GM12872 (cell line): ENCODE measurements around the gene MRAS.

ENCODE experiments used
- CTCF ChIP-seq: IDR thresholded peaks from 3 replicates; pipeline ENCODE4 v1.5.1; 2011; ENCODE audit warnings: low read depth, mild to moderate bottlenecking, low read length, moderate library complexity; ENCODE audit not compliant: insufficient read depth

Gene MRAS

GRCh38 chr3:138384531-138384930 is 36.2 kb downstream of the MRAS start:
- TF ChIP-seq CTCF, result no peak

DNA sequence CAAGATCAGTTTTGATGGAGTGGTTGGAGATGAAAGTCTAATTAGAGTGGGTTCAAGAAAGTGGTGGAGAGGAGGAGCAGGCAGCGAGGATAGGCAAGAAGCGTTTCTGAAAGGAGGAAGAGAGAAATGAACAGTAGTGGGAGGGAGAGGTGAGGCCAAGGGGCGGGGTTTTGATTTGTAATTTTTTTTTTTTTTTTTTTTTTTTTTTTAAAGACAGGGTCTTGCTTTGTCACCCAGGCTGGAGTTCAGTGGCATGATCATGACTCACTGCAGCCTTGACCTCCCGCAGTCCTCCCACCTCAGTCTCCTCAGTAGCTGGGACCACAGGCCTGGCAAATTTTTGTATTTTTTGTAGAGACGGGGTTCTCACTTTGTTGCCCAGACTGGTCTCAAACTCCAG is 36.6 kb downstream of the MRAS start:
- TF ChIP-seq CTCF, result no peak

DNA sequence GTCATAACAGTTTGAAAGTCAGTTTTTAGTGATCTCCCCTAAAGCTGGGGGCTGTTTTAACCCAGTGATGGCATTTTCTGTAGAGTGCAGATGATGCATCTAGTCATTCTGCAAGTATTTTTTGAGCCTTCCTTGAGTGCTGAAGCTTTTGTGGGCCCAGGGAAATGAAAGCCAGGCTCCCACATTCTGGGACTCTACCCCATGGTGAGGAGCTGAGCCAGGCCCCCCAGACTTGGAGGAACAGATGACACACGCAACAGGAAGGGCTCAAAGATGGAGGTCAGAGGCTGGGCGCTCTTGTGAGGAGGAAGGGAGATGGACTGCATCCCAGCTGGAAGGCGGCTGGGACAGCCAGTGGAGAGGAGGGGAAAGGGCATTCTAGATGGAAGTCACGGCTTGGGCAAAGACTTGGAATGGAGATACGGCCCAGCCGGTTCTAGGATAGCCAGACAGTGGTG is 40.8 kb downstream of the MRAS start:
- no peak for TF ChIP-seq CTCF

DNA sequence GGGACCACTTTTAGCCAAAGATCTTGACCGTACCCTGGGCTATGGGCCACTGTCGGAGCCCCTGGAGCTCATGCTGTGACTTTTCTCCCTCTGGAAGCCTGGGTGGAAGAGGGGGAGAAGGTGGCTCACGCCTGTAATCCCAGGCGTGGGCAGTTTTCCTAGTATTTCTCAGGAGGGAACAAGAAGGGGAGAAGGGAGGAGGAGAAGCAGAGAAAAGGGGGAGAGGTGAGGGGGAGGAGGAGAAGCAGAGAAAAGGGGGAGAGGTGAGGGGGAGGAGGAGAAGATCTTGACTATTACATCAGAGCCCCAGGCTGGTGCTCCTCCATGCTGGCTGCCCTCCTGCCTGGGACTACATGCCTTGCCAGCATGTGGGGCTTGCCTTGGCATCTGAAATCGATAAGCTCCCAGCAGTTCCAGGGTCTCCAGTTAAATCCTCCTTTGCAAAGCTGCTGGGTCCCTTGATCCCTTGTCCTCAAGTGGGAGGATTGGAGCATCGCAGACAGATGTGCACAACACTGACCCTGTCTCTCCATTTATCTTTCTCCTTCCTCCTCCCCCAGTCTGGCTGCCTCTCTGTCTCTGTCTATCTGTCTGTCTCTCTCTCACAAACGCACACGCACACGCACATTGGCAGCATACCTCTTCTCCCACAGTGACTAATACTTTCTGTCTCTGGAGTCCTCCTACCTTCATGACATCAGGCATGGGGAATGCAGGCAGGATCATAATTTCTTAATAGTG is 41.6 kb downstream of the MRAS start:
- no peak for TF ChIP-seq CTCF

GRCh38 chr3:138390582-138390932 is 42.2 kb downstream of the MRAS start:
- no peak for TF ChIP-seq CTCF

DNA sequence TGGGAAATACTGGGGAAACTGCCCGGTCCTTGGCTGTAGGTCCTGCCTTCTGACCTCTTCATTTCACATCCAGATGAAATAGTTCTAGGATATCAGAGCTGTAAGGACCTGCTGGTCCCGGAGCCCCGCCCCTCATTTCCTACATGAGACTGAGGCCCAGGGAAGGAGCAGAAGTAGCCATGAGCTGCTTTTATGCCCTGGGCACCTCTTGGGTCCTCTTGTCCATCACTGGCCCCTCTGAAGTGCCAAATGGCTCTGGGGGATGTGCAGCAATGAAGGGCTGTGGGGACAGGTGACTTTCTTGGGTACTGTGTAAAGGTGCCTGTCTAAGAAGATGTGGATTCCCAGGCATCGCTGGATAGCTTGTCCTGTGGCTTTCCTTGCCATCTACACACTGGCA is 45.8 kb downstream of the MRAS start:
- TF ChIP-seq CTCF, result no peak

- no peak for TF ChIP-seq CTCF
Measured at GRCh38 chr3:138394686-138395085, 46.3 kb downstream of the MRAS start.
